Ishikawa (cell line): ENCODE measurements around the gene AMIGO2.

Experiments used
- CREB1 ChIP-seq: IDR thresholded peaks from 2 replicates; pipeline ENCODE4 v1.6.1; 2012; ENCODE audit warnings: low read depth
- FOXM1 ChIP-seq: IDR thresholded peaks from 2 replicates; pipeline ENCODE4 v1.6.1; 2012; ENCODE audit warnings: low read depth, borderline replicate concordance
- MAX ChIP-seq: IDR thresholded peaks from 2 replicates; pipeline ENCODE4 v1.6.1; 2012
- NFIC ChIP-seq: IDR thresholded peaks from 2 replicates; pipeline ENCODE4 v1.6.1; 2012
- YY1 ChIP-seq: IDR thresholded peaks from 2 replicates; pipeline ENCODE4 v1.6.1; 2012; ENCODE audit warnings: low read depth

- TF ChIP-seq FOXM1: no peak
- TF ChIP-seq NFIC: 0 out of 2 replicates have a peak, but pooled peaks have one; percentile 25
- peak; percentile 39; the same call in 1 of the 2 replicates for TF ChIP-seq YY1
- peak; percentile 75 for TF ChIP-seq MAX
- TF ChIP-seq CREB1: no peak
Observed at GRCh38 chr12:47033081-47033480, 46.7 kb downstream of the AMIGO2 start.
